SK-N-SH treated with all-trans-retinoic acid at 6 μM for 48 hours (cell line): ENCODE measurements around the gene ALDOC.

ENCODE experiments used
- ARNTL ChIP-seq: fragments of 450-650 bp; formaldehyde crosslinking; IDR thresholded peaks from 2 replicates; pipeline ENCODE4 v1.5.0; 2020; ENCODE audit warnings: low read depth, mild to moderate bottlenecking, moderate library complexity, borderline replicate concordance
- CREB5 ChIP-seq: fragments of 250-450 bp; sonication (Bioruptor Pico); IDR thresholded peaks from 2 replicates; pipeline ENCODE4 v1.5.1; 2020; ENCODE audit warnings: low read depth, mild to moderate bottlenecking, moderate library complexity
- CSDC2 ChIP-seq: fragments of 250-450 bp; sonication (Bioruptor Pico); IDR thresholded peaks from 2 replicates; pipeline ENCODE4 v1.5.0; 2020; ENCODE audit warnings: mild to moderate bottlenecking, moderate library complexity
- CSRNP3 ChIP-seq: fragments of 250-450 bp; sonication (Bioruptor Pico); IDR thresholded peaks from 2 replicates; pipeline ENCODE4 v1.5.1; 2021; ENCODE audit warnings: mild to moderate bottlenecking, moderate library complexity
- ESRRG ChIP-seq: fragments of 250-450 bp; sonication (Bioruptor Pico); IDR thresholded peaks from 2 replicates; pipeline ENCODE4 v1.6.1; 2021; ENCODE audit warnings: mild to moderate bottlenecking
- PATZ1 ChIP-seq: fragments of 250-450 bp; sonication (Bioruptor Pico); IDR thresholded peaks from 2 replicates; pipeline ENCODE4 v1.8.0; 2020; ENCODE audit warnings: mild to moderate bottlenecking, moderate library complexity, borderline replicate concordance
- POU6F1 ChIP-seq: fragments of 250-450 bp; sonication (Bioruptor Pico); IDR thresholded peaks from 2 replicates; pipeline ENCODE4 v1.8.0; 2021; ENCODE audit warnings: low read depth, mild to moderate bottlenecking, moderate library complexity, borderline replicate concordance
- PPARA ChIP-seq: fragments of 250-450 bp; sonication (Bioruptor Pico); IDR thresholded peaks from 2 replicates; pipeline ENCODE4 v1.5.0; 2020; ENCODE audit warnings: mild to moderate bottlenecking, borderline replicate concordance
- ZC3H10 ChIP-seq: fragments of 250-450 bp; sonication (Bioruptor Pico); IDR thresholded peaks from 2 replicates; pipeline ENCODE4 v1.5.1; 2021; ENCODE audit warnings: mild to moderate bottlenecking, moderate library complexity
- ZFP3 ChIP-seq: fragments of 250-450 bp; sonication (Bioruptor Pico); IDR thresholded peaks from 2 replicates; pipeline ENCODE4 v1.5.0; 2020; ENCODE audit warnings: mild to moderate bottlenecking, moderate library complexity
- ZNF70 ChIP-seq: fragments of 450-650 bp; formaldehyde crosslinking; IDR thresholded peaks from 2 replicates; pipeline ENCODE4 v1.5.0; 2020; ENCODE audit warnings: mild to moderate bottlenecking, moderate library complexity

- no peak for TF ChIP-seq CSRNP3
- no peak for TF ChIP-seq ZFP3
- no peak for TF ChIP-seq ESRRG (CRISPR knock-in tag)
- TF ChIP-seq ARNTL (CRISPR knock-in tag) = no peak
- no peak for TF ChIP-seq CREB5
- no peak for TF ChIP-seq PATZ1
- TF ChIP-seq ZNF70 (CRISPR knock-in tag) = no peak
- no peak for TF ChIP-seq CSDC2 (CRISPR knock-in tag)
- TF ChIP-seq POU6F1 (CRISPR knock-in tag) = no peak
- no peak for TF ChIP-seq ZC3H10 (CRISPR knock-in tag)
- no peak for TF ChIP-seq PPARA (CRISPR knock-in tag)
These were observed 29.5 kb downstream of the ALDOC start for GRCh38 chr17:28547096-28547622.
